GM19193 (cell line): ENCODE measurements around the gene KCNJ2.

Experiments used
- POLR2A ChIP-seq: IDR thresholded peaks from 4 replicates; pipeline ENCODE4 v1.6.1; 2011; ENCODE audit not compliant: insufficient read depth, insufficient read length; ENCODE audit errors: extremely low read depth

KCNJ2 gene

DNA sequence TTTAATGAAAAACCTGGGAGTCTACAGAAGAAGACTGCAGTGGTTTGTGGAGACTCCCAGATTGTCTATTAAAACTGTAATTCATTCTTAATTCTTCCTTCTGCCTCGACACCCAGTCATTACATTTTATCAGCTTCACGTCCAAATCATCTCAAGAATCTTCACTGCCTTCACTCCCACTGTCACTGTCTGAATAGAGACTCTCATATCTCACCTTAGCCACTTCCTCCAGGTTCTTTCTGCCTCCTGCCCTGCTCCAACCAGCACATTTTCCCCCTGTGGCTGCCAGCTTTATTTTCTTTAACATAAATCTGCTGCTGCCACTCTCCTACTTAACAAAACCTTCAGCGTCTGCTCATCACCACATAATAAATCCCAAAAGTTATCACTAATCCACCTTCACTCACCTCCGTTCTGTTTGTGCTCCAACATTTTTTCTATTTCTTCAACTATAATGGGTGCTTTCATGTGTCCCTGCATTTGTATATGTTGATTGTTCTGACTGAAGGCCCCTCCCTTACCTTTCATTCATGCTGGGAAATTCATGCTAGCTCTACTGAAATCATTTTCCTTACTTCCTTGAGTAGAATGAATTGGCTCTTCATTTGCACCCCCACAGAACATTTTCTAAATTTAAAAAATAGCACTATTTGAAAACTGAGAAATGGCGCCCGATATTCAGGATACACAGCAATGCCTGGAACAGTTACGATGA lies 38.9 kb downstream of the KCNJ2 start:
- TF ChIP-seq POLR2A, result no peak

DNA sequence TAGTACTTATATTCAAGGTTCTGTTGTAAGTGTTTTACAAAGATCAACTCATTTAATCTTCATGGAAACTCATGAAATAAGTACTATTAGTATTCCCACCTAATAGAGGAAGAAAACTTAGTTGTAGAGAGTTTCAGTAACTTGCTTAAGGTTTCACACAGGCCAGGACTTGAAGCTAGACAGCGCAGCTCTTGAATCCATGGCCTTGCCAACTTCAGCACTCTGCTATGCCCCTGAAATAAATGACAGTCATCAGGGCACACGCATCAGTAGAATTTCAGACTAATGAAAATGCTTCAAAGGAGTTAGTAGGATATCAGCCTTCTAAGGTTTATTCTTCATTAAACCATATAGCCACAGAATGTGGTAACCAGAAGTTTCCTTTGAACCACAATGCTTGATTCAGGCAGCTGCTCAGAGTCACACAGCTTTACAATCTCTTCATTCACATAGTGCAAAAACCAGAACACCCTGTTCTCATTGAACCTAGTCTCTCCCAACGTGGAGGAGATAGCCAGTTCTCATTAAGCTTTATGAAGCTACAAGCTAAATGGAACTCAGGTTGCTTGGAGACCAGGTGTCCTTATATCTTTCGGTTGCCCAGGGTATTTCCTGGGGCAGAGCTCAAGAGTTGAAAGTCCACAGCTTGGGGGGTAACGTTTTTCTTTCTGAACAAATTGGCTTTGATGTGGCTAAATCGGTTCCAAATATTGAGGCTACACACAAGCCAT lies 39.7 kb downstream of the KCNJ2 start:
- no peak for TF ChIP-seq POLR2A

DNA sequence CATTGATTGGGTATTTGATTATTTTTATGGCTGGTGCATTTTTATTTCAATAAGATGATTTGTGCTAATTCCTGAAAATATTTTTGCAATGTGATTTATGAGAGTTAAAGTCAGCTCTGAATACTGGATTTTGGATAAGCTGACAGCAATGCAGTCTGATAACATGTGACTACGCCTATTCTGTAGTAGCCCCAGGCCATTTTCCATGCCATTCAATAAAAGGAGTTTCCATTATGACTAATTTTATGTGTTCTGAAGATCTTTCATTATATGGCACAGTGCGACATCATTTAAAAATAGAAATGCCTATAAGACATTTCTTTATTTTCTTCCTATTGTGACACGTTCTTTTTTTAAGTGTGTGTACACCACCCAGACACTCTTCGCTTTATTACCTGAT lies 46.3 kb downstream of the KCNJ2 start:
- no peak for TF ChIP-seq POLR2A

DNA sequence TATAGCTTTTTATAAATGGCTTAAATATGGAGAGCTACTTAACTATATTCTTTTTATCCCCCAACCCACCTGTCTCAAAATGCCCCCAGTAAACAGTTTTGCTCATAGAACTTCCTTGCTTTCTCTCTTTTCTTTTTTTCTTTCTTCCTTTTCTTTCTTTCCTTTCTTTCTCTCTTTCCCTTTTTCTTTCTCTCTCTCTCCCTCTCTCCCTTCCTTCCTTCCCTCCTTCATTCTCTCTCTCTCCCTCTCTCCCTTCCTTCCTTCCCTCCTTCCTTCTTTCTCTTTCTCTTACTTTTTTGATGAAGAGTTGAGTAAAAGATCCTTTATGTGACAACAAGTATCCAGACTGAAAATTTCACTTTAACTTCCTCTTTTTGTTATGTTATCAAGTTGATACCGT lies 48.2 kb downstream of the KCNJ2 start:
- TF ChIP-seq POLR2A, result no peak

DNA sequence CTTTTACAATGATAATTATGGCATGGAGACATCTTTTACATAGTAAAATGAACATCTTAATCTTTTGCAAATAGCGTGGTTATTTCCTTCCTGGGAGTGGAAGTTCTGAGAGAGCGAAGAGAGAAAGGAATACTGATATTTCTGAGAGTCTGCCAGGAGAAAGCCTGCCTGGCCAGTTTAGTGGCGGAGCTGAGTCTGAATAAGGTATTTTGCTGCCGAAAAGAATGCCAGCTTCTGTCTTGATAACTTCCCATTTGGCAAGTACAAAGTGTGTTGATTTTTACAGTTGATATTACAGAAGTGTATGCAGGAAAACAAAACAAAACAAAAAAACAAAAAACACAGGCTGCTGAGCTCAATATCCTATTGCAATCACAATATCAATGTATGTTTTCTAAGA lies 55.9 kb downstream of the KCNJ2 start:
- TF ChIP-seq POLR2A, result no peak
